Effector CD4-positive, alpha-beta T cell (primary cell): ENCODE data around the gene SGCA.

Experiments used
- DNase-seq: peaks from one replicate; pipeline ENCODE4 v3.0.0-alpha.2; 2020

Gene SGCA

DNA sequence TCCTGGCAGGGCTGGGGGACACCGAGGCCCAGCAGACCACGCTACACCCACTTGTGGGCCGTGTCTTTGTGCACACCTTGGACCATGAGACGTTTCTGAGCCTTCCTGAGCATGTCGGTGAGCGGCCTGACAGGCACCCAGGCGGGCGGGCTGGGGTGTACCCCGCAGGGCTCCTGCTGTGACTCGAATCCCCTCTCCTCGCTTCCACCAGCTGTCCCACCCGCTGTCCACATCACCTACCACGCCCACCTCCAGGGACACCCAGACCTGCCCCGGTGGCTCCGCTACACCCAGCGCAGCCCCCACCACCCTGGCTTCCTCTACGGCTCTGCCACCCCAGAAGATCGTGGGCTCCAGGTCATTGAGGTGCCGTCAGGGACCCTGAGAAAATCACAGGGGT lies 1.6 kb downstream of the SGCA start:
- no peak for DNase-seq

DNA sequence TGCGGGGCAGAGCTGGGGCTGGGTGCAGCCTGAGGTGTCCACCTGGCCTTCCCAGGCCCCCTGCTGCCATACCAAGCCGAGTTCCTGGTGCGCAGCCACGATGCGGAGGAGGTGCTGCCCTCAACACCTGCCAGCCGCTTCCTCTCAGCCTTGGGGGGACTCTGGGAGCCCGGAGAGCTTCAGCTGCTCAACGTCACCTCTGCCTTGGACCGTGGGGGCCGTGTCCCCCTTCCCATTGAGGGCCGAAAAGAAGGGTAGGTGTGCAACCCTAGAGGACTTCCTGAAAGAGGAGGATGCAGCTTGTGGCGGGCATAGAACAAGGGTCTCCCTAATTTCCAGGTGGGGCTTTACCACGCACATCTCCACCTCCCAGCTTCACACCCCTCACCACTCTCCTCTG lies 2.5 kb downstream of the SGCA start:
- no peak for DNase-seq

DNA sequence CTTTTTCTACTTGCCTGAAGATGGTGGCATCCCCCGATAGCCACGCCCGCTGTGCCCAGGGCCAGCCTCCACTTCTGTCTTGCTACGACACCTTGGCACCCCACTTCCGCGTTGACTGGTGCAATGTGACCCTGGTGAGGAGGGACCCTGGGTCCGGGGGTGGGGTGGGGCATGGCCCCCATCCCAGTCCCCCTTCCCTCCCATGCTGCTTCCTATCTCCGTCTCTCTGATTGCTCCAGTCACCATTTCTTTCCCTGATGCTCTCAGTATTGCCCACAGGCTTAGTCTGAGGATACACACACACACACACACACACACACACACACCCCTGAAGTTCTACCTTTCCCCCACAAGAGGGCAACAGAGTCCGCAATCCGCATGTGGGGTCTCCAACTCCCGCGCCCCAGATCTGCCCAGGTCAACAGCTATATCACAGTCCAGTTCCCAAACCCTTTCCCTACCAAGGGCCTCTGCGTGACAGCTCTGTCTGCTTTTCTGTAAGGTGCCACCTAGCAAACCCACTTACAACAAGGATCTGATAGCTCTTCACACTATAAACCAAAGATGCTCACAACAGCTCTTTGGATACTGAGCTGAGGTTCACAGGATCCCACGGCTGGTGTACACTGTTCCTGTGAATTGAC lies 3.4 kb downstream of the SGCA start:
- peak; percentile 38 for DNase-seq

DNA sequence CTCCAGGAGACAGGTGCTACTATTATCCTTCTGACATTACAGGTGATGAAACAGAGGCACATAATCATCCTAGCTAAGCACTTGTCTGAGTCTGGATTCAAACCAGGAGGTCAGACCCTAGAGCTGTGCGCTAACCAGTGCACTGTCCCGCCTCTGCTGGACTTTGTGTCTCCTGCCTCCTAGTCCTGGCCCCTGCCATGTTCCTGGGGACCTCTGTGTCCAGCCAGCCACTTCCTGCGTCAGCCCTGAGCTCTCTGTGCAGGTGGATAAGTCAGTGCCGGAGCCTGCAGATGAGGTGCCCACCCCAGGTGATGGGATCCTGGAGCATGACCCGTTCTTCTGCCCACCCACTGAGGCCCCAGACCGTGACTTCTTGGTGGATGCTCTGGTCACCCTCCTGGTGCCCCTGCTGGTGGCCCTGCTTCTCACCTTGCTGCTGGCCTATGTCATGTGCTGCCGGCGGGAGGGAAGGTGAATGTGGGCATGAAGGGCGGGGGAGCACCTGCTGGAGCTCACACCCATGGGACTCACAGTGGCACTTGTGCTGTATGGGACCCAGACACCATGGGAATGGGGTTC lies 4.2 kb downstream of the SGCA start:
- no peak for DNase-seq

DNA sequence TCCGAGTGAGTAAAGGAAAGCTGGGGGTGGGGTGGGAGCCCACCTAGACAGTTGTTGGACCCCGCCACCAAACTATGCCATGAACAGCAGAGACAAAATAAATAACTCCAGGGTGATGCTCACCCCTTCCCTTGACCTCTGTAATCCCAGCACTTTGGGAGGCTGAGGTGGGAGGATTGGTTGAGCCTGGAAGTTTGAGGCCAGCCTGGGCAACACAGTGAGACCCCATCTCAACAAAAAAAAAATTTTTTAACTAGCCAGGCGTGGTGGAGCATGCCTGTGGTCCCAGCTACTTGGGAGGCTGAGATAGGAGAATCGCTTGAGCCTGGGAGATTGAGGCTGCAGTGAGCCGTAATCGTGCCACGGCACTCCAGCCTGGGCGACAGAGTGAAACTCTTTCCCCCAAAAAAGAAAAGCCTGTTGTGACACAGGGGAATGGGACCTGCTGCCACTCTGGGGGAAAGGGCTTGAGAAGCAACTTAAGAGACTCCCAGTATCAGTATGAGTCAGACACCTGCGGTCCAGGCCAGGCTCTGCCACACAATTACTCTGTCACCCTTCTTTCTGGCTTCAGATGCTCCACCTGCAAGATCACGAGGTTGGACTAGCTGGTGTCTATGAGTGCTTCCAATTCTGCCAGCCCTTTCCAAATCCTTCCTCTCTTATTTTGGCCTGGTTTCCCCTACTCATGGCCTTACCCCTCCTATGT lies 5.0 kb downstream of the SGCA start:
- no peak for DNase-seq

DNA sequence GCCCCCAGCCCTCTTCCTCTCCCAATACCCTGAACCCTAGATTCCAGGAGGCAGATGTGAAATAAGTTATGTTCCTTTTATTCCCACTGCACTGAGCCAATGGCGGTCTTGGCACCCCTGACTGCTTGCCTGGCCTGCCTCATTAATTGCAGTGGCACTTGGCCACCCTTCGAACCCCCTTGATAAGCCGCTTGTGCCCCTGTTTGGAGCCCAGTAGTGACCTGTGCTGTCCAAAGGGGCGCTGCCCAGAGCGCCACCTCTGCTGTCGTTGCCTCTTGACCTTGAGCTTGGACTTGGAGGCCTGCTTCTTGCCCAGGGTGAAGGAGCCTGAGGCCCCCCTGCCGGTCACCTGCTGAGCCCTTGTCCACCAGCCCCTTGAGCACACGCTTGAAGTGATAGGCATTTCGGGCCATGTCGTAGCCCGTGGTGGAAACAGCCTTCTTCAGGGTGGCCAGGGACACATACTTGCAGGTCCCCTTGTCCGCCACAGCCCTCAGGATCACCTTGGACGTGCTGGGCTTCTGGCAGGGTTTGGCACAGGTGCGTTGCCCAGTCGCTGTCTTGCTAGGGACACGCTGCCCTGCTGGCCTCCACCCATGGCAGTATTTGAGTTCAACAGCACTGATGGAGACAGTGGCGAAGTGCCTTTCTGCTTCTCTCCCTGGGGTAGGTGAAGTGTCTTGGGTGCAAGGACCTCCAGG lies 5.7 kb downstream of the SGCA start:
- DNase-seq, result no peak

DNA sequence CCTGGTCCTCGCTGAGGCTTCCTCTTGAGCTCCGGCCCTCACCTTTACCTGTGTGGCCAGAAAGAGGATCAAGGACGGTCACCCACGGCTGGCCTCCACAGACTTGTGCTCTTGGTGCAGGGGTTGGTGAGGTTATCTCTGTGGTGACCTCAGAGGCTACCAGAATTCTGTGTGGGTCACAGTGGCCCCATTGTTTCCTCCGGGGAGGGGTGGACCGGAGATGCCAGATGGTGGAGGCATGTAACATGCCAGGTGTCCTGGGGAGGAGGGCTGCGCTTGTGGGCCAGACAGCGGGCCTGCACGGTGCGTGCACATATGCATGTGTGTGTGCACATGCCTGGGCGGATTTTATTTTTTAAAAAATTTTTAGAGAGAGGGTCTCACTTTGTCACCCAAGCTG lies 6.3 kb downstream of the SGCA start:
- DNase-seq, result no peak

DNA sequence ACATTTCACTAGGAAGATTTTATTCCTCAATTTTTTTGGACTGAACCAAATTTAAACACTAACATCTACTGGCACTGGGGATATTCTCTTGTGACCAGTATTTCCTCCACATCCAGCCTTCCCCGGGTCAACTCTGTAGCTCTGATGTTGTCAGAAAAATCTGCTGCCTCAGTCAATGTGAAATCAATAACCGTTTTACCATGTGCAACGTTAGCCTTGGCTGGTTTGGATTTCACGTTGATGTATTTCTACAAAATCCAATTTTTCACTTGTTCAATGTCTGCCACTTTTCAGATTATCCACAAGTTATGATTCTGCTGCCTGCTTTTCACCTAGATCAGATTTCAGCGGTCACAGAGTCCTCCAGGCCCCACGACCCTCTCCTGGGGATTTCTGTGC lies 7.1 kb downstream of the SGCA start:
- no peak for DNase-seq

DNA sequence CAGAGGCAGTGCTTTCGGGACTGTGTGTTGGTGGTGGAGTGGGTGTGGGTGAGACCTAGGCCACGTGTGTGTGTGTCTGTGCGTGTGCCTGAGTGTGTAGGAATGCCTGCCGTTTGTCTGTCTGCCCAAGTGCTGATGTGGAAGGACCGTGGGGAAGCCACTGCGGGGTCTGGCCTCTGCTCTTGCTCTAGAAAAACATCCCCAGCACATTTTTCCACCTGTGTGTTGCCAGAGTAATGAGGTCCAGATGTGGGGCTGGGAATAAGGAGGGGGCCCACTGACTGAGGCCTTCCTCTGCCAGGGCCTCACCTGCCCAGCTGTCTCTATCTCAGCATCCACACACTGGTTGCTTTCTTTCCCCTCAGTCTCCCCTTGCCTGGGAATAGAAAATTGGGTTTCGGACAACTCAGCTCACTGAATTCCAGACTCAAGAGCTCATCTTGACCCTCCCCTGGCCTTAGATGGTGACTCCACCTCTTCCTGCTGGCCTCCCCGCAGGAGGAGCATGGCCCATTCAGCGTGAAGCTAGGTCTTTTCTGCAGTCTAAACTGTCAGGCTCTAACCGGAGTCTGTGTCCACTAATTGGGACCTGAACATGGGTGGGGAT lies 7.6 kb downstream of the SGCA start:
- no peak for DNase-seq

DNA sequence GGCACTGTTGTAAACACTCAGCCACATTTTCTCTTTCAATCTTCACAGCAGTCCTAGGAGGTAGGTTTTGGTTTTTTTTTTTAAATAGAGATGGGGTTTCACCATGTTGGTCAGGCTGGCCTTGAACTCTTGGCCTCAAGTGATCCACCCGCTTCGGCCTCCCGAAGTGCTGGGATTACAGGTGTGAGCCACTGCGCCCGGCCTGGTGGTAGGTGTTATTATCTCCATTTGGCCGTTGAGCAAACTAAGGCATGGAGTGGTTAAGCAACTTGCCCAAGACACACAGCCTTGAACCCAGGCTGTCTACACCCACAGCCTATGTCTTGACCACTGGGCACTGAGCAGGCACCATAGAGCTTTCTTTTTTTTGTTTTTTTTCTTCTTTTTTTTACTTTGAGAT lies 8.6 kb downstream of the SGCA start:
- no peak for DNase-seq

DNA sequence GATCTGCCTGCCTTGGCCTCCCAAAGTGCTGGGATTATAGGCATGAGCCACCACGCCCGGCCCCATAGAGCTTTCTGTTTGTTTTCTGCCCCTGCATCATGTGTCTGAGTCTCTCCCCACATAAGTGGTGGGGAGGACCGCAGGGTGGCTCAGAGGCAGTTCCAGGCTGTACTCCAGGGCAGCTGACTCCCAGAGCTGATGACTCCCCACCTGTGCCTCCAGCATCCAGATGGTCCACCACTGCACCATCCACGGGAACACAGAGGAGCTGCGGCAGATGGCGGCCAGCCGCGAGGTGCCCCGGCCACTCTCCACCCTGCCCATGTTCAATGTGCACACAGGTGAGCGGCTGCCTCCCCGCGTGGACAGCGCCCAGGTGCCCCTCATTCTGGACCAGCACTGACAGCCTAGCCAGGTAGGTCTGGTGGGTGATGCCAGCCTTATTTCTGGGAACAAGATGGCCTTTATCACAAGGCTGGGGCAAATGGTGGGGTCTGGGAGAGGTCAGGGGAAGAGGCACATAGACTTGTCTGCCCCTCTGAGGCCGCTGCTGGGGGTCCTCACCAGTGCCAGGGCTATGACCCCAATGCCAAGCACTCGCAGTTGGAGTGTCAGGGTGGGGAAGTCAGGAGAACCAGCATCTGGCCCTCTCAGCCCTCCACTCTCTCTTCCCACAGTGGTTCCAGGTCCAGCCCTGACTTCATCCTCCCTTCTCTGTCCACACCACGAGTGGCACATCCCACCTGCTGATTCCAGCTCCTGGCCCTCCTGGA lies 9.4 kb downstream of the SGCA start:
- DNase-seq, result no peak

DNA sequence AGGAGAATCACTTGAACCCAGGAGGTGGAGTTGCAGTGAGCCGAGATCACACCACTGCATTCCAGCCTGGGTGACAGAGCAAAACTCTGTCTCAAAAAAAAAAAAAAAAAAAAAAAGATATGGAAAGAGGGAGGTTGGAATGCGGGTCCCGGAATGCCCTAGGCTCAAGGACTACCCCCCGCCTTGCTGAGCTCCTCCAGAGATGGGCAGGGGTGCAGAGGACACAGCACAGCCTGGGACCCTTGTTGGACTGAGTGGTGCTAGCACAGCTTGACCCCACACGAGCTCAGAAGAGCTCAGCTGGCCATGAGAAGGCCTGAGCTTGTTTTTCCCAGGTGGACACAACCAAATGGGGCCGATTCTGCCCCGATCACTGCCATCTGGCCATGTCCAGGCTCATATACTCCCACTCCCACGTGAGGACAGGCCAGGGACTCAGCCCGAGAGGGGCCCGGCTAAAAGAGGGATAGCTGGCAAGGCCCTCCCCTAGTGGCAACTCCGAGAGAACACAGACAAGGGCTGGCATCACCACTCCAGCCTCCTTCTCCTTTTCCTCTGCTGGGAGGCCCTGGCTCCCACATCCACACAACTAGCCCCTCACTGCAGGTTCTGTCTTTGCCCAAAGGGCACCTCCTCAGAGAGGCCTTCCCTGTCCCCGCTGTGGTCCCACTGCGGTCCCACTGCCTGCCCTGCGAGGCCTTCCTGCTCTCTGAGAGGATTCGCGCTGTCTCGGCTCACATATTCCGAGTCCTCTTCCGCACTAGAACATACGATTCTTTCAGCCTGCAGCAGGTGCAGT lies 11.0 kb downstream of the SGCA start:
- DNase-seq, result no peak

DNA sequence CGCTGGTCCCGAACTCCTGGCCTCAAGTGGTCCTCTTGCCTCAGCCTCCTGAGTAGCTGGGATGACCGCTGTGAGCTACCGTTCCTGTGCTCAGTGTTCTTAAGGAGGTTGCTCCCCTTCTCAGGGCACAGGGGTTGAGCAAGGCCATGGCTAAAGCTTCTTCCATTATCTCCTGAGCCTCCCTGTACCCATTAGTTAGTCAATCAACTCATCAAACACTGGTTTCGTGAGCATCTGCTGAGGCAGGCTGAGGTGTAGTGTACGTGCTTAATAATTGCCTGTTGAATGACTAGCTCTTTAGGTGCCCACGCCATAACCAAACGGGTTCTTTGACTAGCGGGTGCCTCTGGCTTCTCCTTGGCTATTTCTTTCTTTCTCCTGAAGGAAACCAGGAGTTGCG lies 11.7 kb downstream of the SGCA start:
- no peak for DNase-seq

DNA sequence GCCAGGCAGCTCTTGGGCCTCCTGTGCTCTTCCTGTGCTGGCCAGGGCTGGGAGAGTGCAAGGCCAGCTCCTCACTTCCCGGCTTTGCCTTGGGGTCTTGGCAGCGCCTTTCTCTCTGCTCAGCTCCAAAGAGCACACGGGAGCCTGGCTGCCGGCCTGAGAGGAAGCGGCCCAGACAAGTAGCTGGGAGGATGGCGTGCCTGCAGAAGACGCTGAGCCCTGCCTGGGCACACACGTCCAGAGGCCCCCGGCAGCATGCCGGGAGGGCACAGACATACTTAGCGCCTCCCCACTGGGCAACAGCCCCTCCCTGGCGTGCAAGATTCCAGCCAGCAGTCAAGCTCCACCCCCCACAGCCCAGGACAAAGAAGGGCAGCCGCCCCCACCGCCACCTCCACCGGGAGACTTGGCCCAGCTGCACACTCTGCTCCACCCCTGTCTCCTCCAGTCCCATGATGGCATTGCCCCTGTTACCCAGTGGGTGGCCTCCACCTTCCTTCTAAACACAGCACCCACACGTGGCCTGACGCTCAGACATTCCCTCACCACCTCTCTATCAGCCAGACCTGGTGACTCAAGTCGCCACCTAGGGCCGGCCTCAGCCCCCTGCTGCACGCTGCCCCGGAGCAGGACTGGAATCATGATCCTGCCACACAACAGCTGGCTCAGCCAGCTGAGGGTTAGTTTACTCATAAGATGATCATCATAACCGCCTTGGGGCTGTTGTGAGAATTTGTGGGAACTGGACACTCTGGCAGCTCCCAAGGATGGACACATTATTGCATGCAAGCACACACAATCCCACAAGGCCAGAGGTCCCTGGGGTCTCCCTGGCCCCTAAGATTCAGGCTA lies 12.4 kb downstream of the SGCA start:
- peak; percentile 41 for DNase-seq

DNA sequence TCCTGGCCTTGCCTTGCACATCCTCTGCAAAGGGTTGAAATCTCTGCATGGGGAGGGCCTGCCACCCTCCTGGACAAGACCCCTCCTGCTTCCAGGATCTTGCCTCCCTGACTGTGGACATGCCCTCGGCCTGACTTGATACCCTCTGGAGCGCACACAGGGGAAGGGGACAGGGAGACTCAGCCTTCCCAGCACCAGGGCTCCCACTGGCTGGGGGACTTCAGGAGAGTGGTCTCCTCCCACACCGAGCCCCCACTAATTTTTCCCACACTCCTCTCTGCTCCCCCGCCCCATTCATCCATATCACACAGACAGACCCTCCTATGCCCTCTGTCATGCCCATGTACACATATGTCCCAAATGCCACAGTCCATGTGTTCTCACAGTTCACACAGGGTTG lies 14.3 kb downstream of the SGCA start:
- no peak for DNase-seq

DNA sequence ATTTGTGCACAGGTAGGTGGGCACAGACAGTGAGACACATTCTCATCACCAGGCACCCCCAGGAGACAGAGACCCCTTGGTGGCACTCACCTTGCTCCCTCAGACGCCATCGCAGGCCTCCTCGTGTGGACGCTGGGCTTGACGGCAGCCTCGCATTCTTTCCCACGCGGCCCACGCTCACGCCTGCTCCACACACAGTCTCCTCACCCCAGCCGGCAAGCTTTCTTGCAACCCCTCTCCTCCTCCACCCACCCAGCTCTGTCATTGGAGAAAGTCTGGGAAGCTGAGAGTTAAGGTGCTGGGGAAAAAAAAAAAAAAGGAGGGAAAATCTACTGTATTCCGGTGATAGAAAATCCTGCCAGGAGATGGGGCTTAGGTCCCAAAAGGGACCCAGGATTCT lies 14.8 kb downstream of the SGCA start:
- DNase-seq, result no peak

DNA sequence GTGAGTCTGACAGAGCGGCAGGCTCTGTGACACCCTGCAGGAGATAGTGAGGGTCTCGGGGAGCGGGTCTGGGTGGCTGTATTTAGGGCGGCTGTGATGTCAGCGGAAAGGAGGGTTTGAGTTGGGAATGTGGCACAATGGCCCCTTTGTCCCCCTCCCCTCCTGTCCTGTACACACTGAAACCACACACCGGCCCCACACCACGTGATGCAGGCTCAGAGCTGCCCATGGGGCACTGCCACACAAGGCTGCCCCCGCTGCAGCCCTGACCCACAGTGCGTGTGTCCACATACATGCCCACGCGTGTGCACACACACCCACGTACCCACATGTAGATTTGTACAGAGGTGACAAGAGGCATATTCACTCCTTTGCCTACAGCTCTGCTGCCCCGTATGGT lies 15.3 kb downstream of the SGCA start:
- DNase-seq, result no peak

DNA sequence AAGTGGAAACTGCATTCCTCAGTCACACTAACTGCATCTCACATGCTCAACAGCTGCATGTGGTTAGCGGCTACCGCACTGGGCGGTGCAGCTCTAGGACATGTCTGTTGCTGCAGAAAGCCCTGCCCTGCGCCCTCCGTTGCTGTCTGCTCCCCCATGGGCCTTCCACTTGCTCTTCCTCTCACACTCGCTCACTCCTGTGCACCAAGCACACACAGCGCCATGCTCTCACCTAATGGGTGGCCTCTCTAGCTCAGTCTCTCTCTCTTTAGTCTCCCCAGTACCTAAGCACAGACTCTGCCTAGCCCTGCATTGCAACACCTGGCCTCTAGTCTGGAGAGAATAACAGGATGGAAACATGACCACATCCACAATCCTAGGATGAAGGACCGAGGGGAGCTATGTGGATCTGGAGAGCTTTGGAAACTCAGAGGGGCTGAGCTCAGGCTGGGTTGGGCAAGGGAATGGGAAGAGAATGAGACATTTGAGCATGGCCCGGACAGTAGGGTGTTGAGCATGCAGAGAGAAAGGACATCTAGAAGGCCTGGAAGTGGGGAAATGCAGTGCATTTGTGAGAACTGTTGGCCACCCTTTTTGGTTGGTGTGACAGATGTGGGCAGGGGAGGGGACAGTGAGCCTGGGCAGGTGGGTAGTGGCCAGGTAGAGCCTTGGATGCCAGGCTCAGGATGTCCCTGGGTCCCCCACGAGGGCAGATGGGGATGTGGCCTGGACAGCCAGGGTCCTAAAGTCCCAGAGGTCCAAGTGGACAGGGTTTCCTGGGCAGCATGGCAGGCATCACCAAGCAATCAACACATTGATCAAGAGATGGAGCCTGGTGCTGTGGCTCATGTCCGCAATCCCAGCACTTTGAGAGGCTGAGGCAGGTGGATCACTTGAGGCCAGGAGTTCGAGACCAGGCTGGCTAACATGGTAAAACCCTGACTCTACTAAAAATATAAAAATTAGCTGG lies 16.1 kb downstream of the SGCA start:
- no peak for DNase-seq

DNA sequence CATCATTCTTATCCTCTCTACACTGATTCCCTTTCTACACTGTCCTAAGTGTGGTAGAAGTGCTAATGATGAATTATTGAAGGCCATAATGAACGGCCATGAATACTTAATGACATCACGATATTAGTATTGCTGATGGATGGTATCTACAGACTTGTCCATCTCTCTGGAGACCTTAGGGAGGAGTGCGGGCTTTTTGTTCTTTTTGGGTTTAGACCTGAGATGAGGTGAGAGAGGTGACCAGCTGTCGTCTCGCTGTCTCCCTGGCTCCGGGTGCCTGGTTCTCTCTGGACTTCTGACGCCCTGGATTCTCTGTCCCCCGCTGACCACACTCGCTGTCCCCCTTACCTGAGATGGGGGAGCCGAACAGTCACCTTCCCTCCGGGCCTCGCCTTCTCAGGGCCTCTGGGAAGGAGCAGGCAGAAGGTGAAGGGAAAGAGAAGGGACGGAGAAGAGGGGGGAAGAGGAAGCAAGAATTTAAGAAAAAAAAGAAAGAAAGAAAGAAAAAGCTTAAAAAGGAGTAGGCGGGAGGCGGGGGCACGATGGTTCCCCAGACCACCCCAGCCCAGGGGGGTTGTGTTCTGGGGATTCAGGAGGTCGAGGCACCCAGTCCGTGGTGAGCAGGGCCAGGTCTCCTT lies 17.1 kb downstream of the SGCA start:
- no peak for DNase-seq
